Subcutaneous abdominal adipose tissue (tissue), 5 donors: Measurements from ENCODE around the gene MRPS12.
"Not testable (repeated sequence)": the region's sequence is repeated elsewhere in the genome, so short reads cannot be mapped to it uniquely, and the experiment has no call there.

ENCODE experiments used
- H3K27ac ChIP-seq: one replicate; pipeline ENCODE4 v1.7.0; 2013; ENCODE audit warnings: low read depth, mild to moderate bottlenecking, inconsistent platforms, low read length, moderate library complexity
- H3K27me3 ChIP-seq, 5 donors: one replicate each; pipeline ENCODE4 v1.7.0; 2013; ENCODE audit warnings: low read length in 5 of 5, inconsistent platforms in 1 of 5; ENCODE audit not compliant: control insufficient read depth in 5 of 5, insufficient read depth in 4 of 5
- H3K36me3 ChIP-seq, 5 donors: one replicate each; pipeline ENCODE4 v1.7.0; 2013; ENCODE audit warnings: low read length in 5 of 5; ENCODE audit not compliant: control insufficient read depth in 5 of 5, insufficient read depth in 5 of 5
- H3K4me1 ChIP-seq, 5 donors: one replicate each; pipeline ENCODE4 v1.7.0; 2013; ENCODE audit warnings: low read length in 5 of 5, mild to moderate bottlenecking in 3 of 5, moderate library complexity in 1 of 5; ENCODE audit not compliant: control insufficient read depth in 5 of 5, insufficient read depth in 5 of 5
- H3K4me3 ChIP-seq, 5 donors: one replicate each; pipeline ENCODE4 v1.7.0; 2013; ENCODE audit warnings: low read length in 5 of 5, low read depth in 1 of 5
- H3K9ac ChIP-seq, 5 donors: one replicate each; pipeline ENCODE4 v1.7.0; 2013; ENCODE audit warnings: low read length in 5 of 5, mild to moderate bottlenecking in 4 of 5, moderate library complexity in 3 of 5
- H3K9me3 ChIP-seq, 5 donors: one replicate each; pipeline ENCODE4 v1.7.0; 2013; ENCODE audit warnings: low read length in 5 of 5; ENCODE audit not compliant: control insufficient read depth in 5 of 5
- donor health status: healthy.
- donor health status: healthy.
- donor health status: healthy.
- donor health status: healthy.
- donor health status: healthy.

Gene MRPS12

DNA sequence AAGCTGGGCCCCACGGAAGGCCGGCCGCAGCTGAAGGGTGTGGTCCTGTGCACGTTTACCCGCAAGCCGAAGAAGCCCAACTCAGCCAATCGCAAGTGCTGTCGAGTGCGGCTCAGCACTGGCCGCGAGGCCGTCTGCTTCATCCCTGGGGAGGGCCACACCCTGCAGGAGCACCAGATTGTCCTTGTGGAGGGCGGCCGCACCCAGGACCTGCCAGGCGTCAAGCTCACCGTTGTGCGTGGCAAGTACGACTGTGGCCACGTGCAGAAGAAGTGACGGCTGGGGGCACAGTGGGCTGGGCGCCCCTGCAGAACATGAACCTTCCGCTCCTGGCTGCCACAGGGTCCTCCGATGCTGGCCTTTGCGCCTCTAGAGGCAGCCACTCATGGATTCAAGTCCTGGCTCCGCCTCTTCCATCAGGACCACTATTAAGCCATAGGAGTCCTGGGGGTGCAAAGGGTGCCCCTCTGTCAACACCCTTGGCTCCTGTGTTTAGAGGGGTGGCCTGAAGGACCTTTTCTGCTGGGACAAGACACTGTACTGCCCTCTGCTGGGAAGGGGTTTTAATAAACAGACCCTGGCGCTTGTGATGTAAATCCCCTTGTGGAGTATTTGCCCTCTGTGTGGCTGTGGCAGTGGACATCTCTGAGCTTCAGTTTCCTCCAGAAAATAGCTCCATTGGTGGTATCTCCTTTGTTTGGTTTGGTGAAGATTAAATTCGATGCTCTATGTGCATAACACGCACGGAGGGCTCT is 1.9 kb downstream of the MRPS12 start:
- Histone ChIP-seq H3K27me3 (no peaks in the 10 kb centered on the region), H3K4me1 (peaks cover 2 to 31% (median 20%) of the 10 kb centered on the region in 5 donors), H3K9ac (no peak overlapping the region), H3K9me3 (peaks cover 0 to 5% (median 0%) of the 10 kb centered on the region in 5 donors), H3K4me3 (no peak overlapping the region), H3K36me3 (peaks cover 0 to 16% (median 11%) of the 10 kb centered on the region in 5 donors), H3K27ac (no peak overlapping the region)

DNA sequence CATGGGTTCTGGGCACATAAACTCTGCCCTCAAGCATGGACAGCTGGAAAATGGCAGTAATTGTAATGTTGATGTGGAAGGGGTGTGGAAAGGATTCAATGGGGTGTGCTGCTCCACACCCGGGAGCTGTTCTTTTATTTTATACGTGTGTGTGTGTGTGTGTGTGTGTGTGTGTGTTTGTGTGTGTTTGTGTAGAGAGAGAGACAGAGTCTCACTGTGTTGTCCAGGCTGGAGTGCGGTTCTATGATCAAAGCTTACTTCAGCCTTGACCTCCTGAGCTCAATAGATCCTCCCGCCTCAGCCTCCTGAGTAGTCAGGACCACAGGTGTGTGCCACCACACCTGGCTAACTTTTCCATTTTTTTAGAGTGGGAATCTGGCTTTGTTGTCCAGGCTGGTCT is 2.8 kb downstream of the MRPS12 start:
- Histone ChIP-seq H3K9me3 (peaks cover 0 to 5% (median 0%) of the 10 kb centered on the region in 5 donors), H3K27ac (no peak overlapping the region), H3K27me3 (no peaks in the 10 kb centered on the region), H3K4me1 (peaks cover 2 to 31% (median 20%) of the 10 kb centered on the region in 5 donors), H3K4me3 (no peak overlapping the region), H3K9ac (no peak overlapping the region), H3K36me3 (peaks cover 0 to 16% (median 11%) of the 10 kb centered on the region in 5 donors)

DNA sequence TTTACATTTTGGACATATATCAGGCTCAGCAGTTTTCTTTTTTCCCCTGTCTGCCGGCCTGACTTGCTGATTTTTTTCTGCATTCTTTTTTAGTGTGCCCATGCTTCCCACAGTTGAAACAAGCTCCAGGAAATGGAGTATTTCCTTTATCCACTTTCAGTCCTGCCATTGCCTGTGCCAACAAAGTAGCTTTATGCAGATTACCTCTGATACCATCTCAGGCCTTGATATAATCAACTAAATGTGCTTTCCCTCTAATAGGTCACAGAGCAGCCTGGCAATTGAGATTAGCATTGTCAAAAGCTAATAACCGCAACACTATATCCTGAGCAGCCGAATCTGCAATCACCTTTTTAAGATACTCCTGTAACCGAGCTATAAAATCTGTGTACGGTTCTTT is 9.2 kb downstream of the MRPS12 start:
- no peak overlapping the region for H3K27ac ChIP-seq
- H3K4me1 ChIP-seq = no peaks in the 10 kb centered on the region
- H3K36me3 ChIP-seq = peaks cover 0 to 8% (median 3%) of the 10 kb centered on the region in 5 donors
- peaks cover 0 to 4% (median 0%) of the 10 kb centered on the region in 5 donors for H3K9me3 ChIP-seq
- no peaks in the 10 kb centered on the region for H3K27me3 ChIP-seq
- peak overlapping the region in 1 of 5 donors; percentile 10 for H3K9ac ChIP-seq
- no peak overlapping the region for H3K4me3 ChIP-seq

DNA sequence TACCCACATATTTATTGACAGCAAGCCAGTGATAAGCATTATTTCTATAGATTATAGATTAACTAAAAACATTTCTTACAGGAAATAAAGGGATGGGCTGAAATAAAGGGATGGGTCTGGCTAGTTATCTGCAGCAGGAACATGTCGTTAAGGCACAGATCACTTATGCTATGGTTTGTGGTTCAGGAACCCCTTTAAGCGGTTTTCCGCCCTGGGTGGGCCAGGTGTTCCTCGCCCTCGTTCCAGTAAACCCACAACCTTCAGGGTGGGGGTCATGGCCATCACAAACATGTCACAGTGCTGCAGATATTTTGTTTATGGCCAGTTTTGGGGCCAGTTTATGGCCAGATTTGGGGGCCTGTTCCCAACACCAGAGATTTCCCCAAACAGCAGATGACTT is 10.7 kb downstream of the MRPS12 start:
- not testable (repeated sequence) for H3K4me3 ChIP-seq, H3K9ac ChIP-seq, H3K27ac ChIP-seq, H3K9me3 ChIP-seq, H3K27me3 ChIP-seq, H3K4me1 ChIP-seq
- H3K36me3 ChIP-seq = peaks cover 0 to 17% (median 10%) of the 10 kb centered on the region in 5 donors

DNA sequence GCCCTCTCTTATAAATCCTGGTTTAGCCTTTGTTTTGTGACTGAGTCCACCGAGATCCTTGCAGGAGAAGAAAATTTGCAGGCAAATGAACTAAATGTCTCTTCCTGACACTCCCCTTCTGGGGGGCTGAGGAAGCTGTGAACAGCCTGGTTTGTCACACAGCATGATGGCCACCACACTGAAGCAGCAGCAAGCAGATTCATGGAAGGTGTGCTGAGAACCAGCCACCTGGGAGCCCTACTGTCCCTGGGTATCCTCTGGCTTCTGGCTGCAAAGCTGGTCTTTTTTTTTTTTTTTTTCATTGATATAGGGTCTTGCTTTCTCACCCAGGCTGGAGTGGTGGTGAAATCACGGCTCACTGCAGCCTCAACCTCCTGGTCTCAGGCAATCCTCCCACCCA is 11.2 kb downstream of the MRPS12 start:
- H3K4me3 ChIP-seq = no peak overlapping the region
- H3K9me3 ChIP-seq = no peaks in the 10 kb centered on the region
- no peaks in the 10 kb centered on the region for H3K27me3 ChIP-seq
- no peak overlapping the region for H3K27ac ChIP-seq
- H3K4me1 ChIP-seq = no peaks in the 10 kb centered on the region
- H3K36me3 ChIP-seq = peaks cover 0 to 22% (median 13%) of the 10 kb centered on the region in 5 donors
- no peak overlapping the region for H3K9ac ChIP-seq

DNA sequence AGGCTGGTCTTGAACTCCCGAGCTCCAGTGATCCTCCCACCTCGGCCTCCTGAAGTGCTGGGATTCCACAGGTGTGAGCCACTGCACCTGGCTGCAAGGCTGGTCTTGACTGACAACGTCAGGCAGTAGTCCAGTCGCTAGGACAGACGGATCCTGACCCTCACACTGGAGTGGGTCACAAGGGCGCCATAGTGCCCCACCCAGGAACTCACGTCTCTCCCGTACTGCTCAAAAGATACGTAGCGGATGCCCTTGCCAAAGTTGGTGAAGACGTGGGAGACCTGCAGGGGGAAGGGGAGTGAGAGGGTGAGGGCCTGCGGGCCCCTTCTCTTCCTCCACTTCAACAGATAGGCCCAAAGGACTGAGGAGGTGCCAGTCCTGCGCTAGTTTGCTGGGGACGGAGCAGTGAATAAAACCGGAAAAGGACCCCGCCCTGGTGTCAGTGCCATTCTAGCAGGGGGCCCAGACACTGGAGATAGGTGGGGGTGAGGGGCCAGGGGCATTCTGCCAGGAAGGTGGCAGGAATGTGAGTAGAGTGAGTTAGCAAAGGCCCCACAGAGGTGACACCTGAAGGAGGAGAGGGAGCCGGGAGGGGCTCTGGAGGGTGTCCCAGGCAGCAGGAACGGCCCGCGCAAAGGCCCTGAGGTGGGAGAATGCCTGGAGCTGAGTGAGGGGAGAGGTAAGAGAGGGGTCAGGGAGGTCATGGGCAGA is 11.9 kb downstream of the MRPS12 start:
- H3K36me3 ChIP-seq = peaks cover 0 to 24% (median 15%) of the 10 kb centered on the region in 5 donors
- H3K9me3 ChIP-seq = no peaks in the 10 kb centered on the region
- H3K4me1 ChIP-seq = no peaks in the 10 kb centered on the region
- H3K9ac ChIP-seq = no peak overlapping the region
- H3K27me3 ChIP-seq = no peaks in the 10 kb centered on the region
- no peak overlapping the region for H3K4me3 ChIP-seq
- H3K27ac ChIP-seq = no peak overlapping the region

DNA sequence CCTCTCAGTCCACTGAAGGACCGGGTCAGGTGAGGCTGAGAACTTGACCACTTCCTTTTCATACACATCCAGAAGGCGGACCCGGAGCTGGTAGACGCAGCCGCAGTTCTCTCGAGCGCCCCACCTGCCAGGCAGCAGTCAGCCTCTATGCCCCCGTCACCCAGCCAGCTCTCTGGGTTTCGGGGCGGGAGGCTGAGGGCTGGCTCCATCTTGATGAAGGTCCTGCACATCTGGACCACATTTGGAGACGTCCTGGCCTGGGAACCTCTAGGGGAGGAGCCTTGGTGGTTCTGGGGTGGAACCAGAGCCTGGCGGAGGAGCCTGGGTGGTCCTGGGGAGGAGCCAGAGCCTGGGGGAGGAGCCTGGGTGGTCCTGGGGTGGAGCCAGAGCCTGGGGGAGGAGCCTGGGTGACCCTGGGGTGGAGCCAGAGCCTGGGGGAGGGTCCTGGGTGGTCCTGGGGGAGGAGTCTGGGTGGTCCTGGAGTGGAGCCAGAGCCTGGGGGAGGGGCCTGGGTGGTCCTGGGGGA is 14.3 kb downstream of the MRPS12 start:
- peaks cover 0 to 3% (median 3%) of the 10 kb centered on the region in 5 donors for H3K4me1 ChIP-seq
- no peak overlapping the region for H3K4me3 ChIP-seq
- peaks cover 0 to 2% (median 0%) of the 10 kb centered on the region in 5 donors for H3K27me3 ChIP-seq
- no peak overlapping the region for H3K9ac ChIP-seq
- H3K27ac ChIP-seq = no peak overlapping the region
- no peaks in the 10 kb centered on the region for H3K9me3 ChIP-seq
- peaks cover 0 to 29% (median 22%) of the 10 kb centered on the region in 5 donors for H3K36me3 ChIP-seq

DNA sequence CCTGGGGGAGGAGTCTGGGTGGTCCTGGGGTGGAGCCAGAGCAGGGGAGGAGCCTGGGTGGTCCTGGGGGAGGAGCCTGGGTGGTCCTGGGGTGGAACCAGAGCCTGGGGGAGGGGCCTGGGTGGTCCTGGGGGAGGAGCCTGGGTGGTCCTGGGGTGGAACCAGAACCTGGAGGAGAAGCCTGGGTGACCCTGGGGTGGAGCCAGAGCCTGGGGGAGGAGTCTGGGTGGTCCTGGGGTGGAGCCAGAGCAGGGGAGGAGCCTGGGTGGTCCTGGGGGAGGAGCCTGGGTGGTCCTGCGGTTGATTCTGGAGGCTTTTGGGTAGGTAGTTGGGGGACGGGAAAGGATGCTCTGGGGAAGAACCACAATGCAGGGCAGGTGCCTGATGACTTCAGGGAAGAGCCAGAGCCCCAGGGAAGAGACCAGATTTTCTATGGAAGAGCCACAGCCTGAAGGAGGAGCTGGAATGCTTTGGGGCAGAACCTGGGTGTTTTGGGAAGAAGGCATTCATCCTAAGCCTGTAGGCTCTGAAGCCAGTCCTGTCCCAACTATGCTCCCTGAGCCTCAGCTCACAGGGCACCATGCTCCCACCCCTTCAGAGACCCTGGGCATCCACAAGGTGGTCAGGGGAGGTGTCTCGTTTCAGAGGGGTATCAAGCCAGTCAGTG is 15.0 kb downstream of the MRPS12 start:
- peaks cover 2 to 8% (median 7%) of the 10 kb centered on the region in 5 donors for H3K4me1 ChIP-seq
- no peaks in the 10 kb centered on the region for H3K9me3 ChIP-seq
- H3K9ac ChIP-seq = no peak overlapping the region
- peaks cover 0 to 29% (median 22%) of the 10 kb centered on the region in 5 donors for H3K36me3 ChIP-seq
- H3K27me3 ChIP-seq = peaks cover 0 to 5% (median 0%) of the 10 kb centered on the region in 5 donors
- H3K27ac ChIP-seq = no peak overlapping the region
- H3K4me3 ChIP-seq = no peak overlapping the region

DNA sequence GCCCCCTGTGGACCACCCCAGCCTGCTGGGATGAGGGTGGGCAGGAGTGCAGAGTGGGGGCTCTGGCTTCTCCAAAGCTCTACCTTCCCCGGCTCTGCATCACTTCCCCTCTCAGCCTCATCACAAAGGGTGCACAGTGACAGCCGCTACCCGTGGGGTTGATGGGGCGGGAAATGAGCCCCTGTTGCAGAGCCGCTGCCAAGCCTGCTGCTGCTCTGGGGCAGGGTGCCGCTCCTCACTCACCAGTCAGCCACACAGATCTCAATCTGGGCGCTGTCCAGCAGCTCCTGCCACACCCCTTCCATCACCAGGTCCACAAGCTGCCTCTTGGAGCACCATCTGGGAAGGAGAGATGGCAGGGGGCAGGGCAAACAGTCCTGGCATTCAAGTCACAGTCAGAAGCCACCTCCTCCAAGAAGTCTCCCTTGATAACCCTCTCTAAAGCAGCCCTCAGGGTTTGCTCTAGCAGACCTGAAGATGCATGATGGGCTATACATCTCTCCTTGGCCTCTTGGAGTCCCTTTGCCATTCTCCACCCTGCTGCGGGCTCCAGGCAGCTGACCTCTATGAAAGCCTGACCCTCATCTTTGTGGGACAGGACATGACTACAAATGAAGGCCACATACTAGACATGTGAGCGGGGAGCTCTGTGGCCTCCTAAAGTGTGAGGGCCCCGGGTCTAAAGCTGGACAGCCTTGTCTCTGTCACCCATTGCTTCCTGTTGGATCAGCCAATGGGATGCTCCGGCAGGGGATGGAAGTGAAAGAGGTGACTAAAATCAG is 15.7 kb downstream of the MRPS12 start:
- Histone ChIP-seq H3K27ac (no peak overlapping the region), H3K36me3 (peaks cover 0 to 29% (median 22%) of the 10 kb centered on the region in 5 donors), H3K9me3 (no peaks in the 10 kb centered on the region), H3K4me3 (no peak overlapping the region), H3K27me3 (peaks cover 0 to 5% (median 0%) of the 10 kb centered on the region in 5 donors), H3K4me1 (peaks cover 2 to 8% (median 7%) of the 10 kb centered on the region in 5 donors), H3K9ac (no peak overlapping the region)
